Right lobe of liver (tissue), 6 donors: ENCODE measurements around the gene MAP3K5. TPM values are rescaled to one million over a fixed set of nuclear protein-coding genes. Genes with fewer than 3 reads are reported as not detected.

Experiments
- ATAC-seq, 4 donors: fragments of 200-7000 bp; cut with Tn5 transposase; one replicate each; pipeline ENCODE4 v1.9.1; 2020; ENCODE audit warnings: mild to moderate bottlenecking in 4 of 4, moderate library complexity in 4 of 4
- DNase-seq, 3 donors: peaks; one replicate each; pipeline ENCODE4 v3.0.0-alpha.2; 2020
- H3K27ac ChIP-seq, 3 donors: fragments of 200-600 bp; one replicate each; pipeline ENCODE4 v1.8.0; 2022
- H3K27me3 ChIP-seq, 2 donors: fragments of 200-600 bp; one replicate each; pipeline ENCODE4 v1.8.0; 2022
- H3K36me3 ChIP-seq, 4 donors: fragments of 200-600 bp; sonication (generic) in 1 of 4; one replicate each; pipeline versions ENCODE4 v1.5.1 to v1.8.0; 2017 to 2022; ENCODE audit warnings: control low read depth in 1 of 4
- H3K4me1 ChIP-seq, 4 donors: fragments of 200-600 bp; sonication (generic) in 1 of 4; one replicate each; pipeline versions ENCODE4 v1.5.1 to v1.8.0; 2017 to 2022; ENCODE audit warnings: control low read depth in 1 of 4
- H3K4me3 ChIP-seq, 3 donors: fragments of 200-600 bp; one replicate each; pipeline ENCODE4 v1.8.0; 2022
- H3K9me3 ChIP-seq, 4 donors: fragments of 200-600 bp; sonication (generic) in 1 of 4; one replicate each; pipeline versions ENCODE4 v1.5.1 to v1.8.0; 2017 to 2022; ENCODE audit warnings: control low read depth in 1 of 4
- POLR2A ChIP-seq: fragments of 450-650 bp; IDR thresholded peaks from one replicate; pipeline ENCODE4 v1.6.1; 2017; ENCODE audit warnings: antibody characterized with exemption, mild to moderate bottlenecking
- WGBS: methylation state at CpG from one replicate; pipeline ENCODE4 v1.1.6; 2018; ENCODE audit warnings: low coverage, low lambda C conversion rate; ENCODE audit not compliant: insufficient coverage; ENCODE audit errors: missing lambda C conversion rate; 5-methylcytosine and 5-hydroxymethylcytosine counted together
- intact Hi-C, 2 donors: fragments of 100-400 bp; cut with DNase I; formaldehyde crosslinking; loops; one replicate each; pipeline versions ENCODE4 v1.11.2 to v1.14.1; 2022
- total RNA-seq, 6 experiments: library from RNA; depleted of rRNA in 2 of 6; stranded (reverse); fragments of >200 nt in 2 of 6; fragmentation: NEBNext Ultra II Directional in 3 of 6; extraction: Animal tissue kit (Norgen Biotek cat#: 25700) in 3 of 6; gene quantifications; one replicate each; pipeline versions ENCODE4 v1.1.0 to v1.2.4, GENCODE V29; 2016 to 2023
- TF ChIP-seq, protein P1 (sequence below), 4 donors: fragments of 200-600 bp in 3 of 4; fragments of 450-650 bp in 1 of 4; IDR thresholded peaks; one replicate each; pipeline versions ENCODE4 v1.5.1 to v1.8.0; 2016 to 2022; ENCODE audit warnings: antibody characterized with exemption in 4 of 4, mild to moderate bottlenecking in 2 of 4
- donor health status: DM: no; HTN: yes; CAD: no.
- donor health status: DM: no; HTN: no; CAD: no.
- donor health status: DM: no; HTN: no; CAD: no.
- donor health status: DM: no; HTN: yes; CAD: no.
- donor health status: DM: no; HTN: yes; CAD: no.

MAP3K5 gene
- total RNA-seq, 6 experiments from 2014 or later: 5.0 to 10.4 (median 6.9) TPM

- Histone ChIP-seq H3K36me3 (peaks cover 0 to 6% (median under 1%) of the 10 kb centered on the region in 4 donors), H3K4me3 (no peak overlapping the region), H3K9me3 (no peaks in the 10 kb centered on the region), H3K27me3 (no peaks in the 10 kb centered on the region), H3K4me1 (no peaks in the 10 kb centered on the region), H3K27ac (no peak overlapping the region)
- WGBS: 100% methylated on average over 1 of the region's 1 CpG
- DNase-seq (no peak), ATAC-seq (no peak)
- intact Hi-C loops: no loop called here
- TF ChIP-seq, protein P1, sequence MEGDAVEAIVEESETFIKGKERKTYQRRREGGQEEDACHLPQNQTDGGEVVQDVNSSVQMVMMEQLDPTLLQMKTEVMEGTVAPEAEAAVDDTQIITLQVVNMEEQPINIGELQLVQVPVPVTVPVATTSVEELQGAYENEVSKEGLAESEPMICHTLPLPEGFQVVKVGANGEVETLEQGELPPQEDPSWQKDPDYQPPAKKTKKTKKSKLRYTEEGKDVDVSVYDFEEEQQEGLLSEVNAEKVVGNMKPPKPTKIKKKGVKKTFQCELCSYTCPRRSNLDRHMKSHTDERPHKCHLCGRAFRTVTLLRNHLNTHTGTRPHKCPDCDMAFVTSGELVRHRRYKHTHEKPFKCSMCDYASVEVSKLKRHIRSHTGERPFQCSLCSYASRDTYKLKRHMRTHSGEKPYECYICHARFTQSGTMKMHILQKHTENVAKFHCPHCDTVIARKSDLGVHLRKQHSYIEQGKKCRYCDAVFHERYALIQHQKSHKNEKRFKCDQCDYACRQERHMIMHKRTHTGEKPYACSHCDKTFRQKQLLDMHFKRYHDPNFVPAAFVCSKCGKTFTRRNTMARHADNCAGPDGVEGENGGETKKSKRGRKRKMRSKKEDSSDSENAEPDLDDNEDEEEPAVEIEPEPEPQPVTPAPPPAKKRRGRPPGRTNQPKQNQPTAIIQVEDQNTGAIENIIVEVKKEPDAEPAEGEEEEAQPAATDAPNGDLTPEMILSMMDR (IDR thresholded peaks at IDR 0.05): no peak
- TF ChIP-seq POLR2A: no peak
These were observed 177.9 kb downstream of the MAP3K5 start for GRCh38 chr6:136614350-136614749.

- no peaks in the 10 kb centered on the region for H3K27me3 ChIP-seq
- no peak overlapping the region for H3K4me3 ChIP-seq
- H3K36me3 ChIP-seq: peaks cover 0 to 6% (median under 1%) of the 10 kb centered on the region in 4 donors
- no peaks in the 10 kb centered on the region for H3K9me3 ChIP-seq
- intact Hi-C loops: no loop called here
- no peak for DNase-seq
- no peak for TF ChIP-seq POLR2A
- TF ChIP-seq, protein P1 (IDR thresholded peaks at IDR 0.05): no peak
- no peak for ATAC-seq
- H3K27ac ChIP-seq: no peak overlapping the region
- 98% methylated on average over 3 of the region's 3 CpGs for WGBS
- H3K4me1 ChIP-seq: no peaks in the 10 kb centered on the region
These were observed 178.8 kb downstream of the MAP3K5 start for GRCh38 chr6:136613477-136613876.

DNA sequence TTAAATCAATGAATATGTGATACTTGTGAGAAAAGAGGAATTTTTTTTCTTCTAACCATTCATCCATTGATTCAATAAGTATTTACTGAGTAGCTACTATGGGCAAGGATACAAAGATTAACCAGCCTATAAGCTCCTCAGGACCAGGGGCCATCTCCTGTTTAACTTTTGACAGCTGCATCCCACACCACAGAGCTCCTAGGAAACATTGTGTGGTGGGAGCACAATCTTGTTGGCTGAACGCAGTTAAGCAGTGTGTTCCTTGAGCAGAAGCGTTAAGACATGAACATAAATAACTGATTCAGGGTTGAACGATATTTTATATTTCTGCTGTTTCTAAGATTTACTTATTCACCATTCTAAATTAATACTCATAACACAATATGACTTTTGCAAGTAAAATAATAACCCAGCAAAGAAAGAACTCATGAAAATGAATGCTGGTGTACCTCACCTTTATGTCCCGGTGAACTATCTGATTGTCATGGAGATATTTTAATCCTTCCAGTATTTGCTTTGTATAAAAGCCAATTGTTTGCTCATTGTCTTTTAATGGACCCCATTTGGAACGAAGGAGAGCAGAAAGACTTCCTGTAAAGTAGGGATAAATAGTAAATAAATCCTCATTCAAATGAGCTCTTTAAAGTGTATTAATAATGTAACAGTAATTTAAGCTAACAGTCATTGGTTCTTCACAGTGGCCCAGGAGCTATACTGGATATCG is 179.4 kb downstream of the MAP3K5 start:
- no peak overlapping the region for H3K27ac ChIP-seq
- no peaks in the 10 kb centered on the region for H3K9me3 ChIP-seq
- H3K4me1 ChIP-seq: peaks cover 0 to 2% (median under 1%) of the 10 kb centered on the region in 4 donors
- intact Hi-C loops: no loop called here
- TF ChIP-seq POLR2A: no peak
- TF ChIP-seq, protein P1 (IDR thresholded peaks at IDR 0.05): no peak
- DNase-seq (no peak), ATAC-seq (no peak)
- 94% methylated on average over 6 of the region's 6 CpGs for WGBS
- no peak overlapping the region for H3K4me3 ChIP-seq
- H3K27me3 ChIP-seq: no peaks in the 10 kb centered on the region
- H3K36me3 ChIP-seq: peaks cover 0 to 6% (median under 1%) of the 10 kb centered on the region in 4 donors

DNA sequence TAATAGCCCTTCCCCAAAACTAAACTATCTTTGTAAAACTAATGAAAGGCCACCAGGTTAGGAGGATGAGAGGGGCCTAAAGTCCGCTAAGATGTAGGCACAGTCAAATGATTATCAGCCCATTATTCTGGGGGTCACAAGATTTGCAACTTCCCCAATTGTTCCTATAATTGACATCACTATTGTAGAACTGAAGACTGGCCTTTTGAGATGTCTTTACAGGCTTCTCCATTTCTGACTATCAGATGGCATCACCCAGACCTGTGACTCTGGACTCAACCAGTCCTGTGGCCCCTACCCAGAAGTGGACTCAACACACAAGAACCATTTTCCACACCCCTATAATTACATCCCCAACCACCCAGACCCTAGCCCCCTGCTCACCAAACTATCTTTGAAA is 180.5 kb downstream of the MAP3K5 start:
- WGBS: 100% methylated on average over 1 of the region's 1 CpG
- Histone ChIP-seq H3K27me3 (no peaks in the 10 kb centered on the region), H3K4me1 (peaks cover 0 to 8% (median 3%) of the 10 kb centered on the region in 4 donors), H3K36me3 (peaks cover 0 to 6% (median under 1%) of the 10 kb centered on the region in 4 donors), H3K4me3 (no peak overlapping the region), H3K27ac (no peak overlapping the region), H3K9me3 (no peaks in the 10 kb centered on the region)
- no peak for DNase-seq
- intact Hi-C loops: no loop called here
- ATAC-seq: no peak
- no peak for TF ChIP-seq POLR2A
- TF ChIP-seq, protein P1 (IDR thresholded peaks at IDR 0.05): no peak
